SK-N-SH treated with all-trans-retinoic acid at 6 μM for 48 hours (cell line): ENCODE measurements around the gene ANAPC1.
A peak's percentile ranks its signal among the peaks of the same experiment; 100 is the strongest.
"Not testable (repeated sequence)": the region's sequence is repeated elsewhere in the genome, so short reads cannot be mapped to it uniquely, and the experiment has no call there.

Experiments
- ATAC-seq: fragments of 200-7000 bp; cut with Tn5 transposase; 3 replicates; pipeline ENCODE4 v1.9.1; 2020; ENCODE audit warnings: mild to moderate bottlenecking, moderate library complexity

The ANAPC1 gene

DNA sequence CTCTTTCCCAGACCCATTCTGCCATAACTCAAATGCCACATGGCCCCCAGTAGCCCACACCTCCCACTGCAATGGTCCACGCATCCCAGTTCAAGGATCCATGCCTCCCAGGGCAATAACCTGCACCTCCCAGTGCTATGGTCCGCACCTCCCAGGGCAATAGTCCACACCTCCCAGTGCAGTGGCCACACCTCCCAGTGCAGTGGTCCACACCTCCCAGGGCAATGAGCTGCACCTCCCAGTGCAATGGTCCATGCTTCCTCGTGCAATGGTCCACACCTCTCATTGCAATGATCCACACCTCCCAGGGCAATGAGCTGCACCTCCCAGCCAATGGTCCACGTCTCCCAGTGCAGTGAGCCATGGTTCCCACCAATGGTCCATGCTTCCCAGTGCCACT, 135.6 kb downstream of the ANAPC1 start:
- ATAC-seq, result not testable (repeated sequence)

DNA sequence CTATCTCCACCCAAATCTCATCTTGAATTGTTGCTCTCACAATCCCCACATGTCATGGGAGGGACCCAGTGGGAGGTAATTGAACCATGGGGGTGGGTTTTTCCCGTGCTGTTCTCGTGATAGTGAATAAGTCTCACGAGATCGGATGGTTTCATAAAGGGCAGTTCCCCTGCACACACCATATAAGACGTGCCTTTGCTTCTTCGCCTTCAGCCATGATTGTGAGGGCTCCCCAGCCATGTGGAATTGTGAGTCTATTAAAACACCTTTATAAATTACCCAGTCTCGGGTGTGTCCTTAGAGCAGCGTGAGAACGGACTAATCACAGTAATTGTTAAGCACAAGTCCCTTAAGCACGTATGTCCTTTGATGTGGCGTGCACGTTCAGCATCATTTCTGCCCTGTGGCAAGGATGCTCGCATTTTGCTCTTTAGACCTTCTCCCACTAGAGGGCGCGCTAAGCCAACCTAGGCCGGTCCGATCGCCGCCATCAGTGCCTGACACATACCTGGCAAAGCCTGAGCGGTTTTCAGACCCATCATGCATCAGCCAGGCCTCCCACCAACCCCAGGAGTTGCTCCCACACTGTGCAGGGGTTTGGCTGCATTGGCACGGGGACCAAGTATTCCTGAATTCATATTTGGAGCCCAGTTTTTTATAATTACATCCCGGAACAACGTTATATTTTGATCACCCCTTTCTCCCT, 136.4 kb downstream of the ANAPC1 start:
- peak; percentile 97 for ATAC-seq

DNA sequence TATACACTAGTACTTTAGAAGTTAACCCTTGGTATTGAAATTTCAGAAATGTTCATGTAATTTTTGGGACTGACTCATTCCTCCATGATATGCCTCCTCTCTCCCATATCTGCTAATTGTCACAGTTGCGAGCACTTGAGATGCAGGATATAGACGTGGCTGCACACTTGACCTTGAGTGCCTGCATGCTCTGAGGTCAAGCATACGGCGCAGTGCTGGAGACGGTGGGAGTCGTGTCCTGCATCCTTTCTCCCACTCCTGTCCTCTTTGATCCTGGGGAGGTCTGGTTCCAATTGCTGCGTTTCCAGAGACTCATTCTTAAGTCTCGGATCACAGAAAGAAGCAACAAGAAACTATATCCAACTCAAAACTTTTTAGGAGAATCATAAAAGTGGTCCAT, 139.2 kb downstream of the ANAPC1 start:
- not testable (repeated sequence) for ATAC-seq

DNA sequence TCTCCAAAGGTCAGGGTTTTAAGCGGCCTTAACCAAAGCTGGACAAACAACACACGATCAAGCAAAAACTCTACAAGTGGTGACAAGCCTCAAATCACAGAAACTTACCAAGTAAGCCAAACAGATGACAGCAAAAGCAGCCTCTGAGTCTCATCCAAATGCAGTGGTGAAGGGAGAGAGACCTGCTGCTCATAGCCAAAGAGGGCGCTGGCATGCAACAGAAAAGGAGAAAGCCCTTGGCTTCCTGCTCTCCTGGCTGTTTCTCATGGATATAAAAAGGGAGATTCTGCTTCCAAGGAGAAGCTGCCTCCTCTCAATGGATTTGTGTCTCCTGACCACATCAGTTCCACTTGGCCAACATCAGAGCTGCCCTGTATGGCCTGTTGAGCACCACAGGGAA, 142.5 kb downstream of the ANAPC1 start:
- ATAC-seq, result peak; percentile 47; the same call in 2 of the 3 replicates

DNA sequence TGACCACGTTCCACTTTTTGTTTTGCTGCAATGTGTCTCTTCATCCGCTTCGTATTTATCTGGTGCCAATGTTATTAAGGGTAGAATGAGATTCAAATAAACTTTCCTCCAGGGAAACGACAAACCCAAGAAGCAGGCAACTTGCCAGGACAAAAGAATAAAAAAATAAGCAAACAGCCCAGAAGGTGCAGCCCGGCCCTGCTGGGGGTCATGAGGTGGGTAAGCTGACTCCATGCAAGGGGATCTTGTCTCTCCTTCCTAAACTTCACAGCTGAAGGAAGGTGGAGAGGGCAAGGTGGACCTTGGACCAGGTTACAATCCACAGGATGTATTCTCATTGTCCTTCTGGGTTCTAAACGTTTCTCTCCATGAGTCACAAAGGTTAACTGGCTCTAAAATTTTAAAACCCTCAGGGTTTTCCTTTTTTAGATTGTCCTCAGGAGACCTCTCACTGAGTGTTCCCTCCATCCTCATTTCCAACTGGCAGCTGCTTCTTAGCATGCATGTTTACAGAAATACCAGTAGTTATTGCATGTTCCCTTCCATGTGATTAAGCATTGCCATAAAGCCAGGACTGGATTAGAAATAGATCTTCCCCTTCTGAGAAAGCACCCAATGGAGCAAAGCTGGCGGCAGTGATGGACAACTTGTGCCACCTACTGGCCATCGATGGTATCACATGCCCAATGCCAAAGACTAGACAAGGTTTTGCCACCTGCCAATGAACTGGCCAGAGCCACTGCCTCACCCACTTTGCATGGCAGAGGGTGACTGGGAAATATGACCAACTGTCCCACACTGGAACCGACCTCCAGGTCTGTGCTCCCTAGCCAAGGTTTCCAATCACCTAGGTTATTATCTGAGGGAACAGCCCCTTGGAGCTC, 147.9 kb downstream of the ANAPC1 start:
- peak; percentile 96 for ATAC-seq

DNA sequence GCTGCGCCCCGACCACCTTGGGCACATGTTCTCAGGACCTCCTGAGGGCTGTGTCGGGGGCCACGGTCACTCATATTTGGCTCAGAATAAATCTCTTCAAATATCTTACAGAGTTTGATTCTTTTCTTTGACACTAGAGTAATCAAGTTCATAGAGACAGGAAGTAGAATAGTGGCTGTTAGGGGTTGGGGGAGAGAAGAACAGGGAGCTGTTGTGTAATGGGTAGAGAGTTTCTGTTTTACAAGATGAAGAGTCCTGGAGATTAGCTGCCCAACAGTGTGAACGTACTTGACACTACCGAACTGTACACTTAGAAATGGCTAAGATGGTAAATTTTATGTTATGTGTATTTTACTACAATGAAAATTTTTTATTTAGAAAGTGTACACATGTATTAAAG, 148.6 kb downstream of the ANAPC1 start:
- not testable (repeated sequence) for ATAC-seq

DNA sequence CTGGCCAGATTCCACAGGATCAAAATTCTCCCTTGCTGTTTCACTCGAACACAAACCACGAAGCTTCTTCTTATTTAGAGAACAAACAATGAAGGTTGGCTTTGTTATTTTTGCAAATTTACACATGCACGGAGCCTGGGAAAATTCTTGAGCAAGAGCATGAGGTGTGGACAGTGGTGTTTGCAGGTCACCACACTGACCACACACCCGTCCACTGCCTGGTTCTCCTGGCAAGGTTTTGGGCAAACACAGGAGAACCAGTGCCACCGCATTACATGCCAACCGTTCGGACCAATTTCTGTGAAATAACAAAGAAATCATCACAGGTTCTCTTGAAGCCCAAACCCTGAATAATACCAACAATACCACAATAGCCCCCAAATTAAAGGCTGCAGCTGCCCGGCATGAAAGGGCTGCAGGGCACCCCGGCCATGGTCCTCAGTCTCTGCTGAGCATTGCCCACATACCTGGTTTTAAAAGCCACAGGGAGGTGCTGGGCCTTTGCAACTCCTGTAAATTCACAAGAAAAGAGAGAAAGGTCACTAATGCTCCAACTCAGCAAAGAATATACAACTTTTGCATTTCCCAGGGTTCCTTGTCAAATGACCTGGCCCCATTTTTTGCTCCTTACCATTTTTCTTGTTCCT, 154.1 kb downstream of the ANAPC1 start:
- not testable (repeated sequence) for ATAC-seq

DNA sequence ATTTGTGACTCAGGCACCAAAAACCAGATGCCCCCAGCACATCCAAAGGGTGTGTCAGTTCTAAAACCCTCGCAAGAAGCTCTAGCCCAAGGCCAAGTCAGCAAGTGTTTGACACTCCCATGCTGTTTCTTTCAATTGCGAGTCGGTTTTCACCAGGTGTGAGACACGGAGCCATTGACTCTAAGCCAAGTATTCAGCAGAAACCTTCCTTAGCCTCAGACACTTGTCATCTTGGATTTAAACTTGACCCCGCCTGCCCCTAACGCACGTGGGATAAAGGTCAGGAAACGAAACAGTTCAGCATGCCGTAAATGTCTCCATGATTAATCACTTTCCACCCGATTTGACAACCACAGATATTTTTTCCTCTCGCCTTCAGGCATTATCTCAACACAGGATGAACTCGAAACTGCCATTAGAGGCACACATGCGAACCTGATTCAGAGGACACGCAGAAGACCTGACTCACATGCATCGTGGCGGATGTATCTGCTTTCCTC, 156.3 kb downstream of the ANAPC1 start:
- not testable (repeated sequence) for ATAC-seq

DNA sequence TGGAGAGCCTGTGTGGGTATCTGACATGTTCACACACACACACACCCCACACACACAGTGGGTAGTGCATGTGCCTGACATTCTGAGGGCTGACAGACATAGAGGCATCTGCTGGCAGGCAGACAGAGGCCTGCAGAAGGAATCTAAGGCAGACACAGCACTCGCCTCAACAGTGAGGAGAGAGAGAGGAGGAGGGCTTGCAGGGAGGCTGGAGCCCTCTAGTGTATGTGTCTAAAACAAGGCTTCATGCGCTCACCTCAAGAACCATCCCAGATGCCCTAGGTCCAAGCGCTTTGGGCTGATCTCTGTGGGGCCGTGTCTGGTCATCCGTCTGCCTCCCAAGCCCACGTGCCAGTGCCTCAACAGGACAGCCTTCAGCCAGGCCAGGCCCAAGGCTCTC, 158.3 kb downstream of the ANAPC1 start:
- ATAC-seq, result peak; percentile 100

DNA sequence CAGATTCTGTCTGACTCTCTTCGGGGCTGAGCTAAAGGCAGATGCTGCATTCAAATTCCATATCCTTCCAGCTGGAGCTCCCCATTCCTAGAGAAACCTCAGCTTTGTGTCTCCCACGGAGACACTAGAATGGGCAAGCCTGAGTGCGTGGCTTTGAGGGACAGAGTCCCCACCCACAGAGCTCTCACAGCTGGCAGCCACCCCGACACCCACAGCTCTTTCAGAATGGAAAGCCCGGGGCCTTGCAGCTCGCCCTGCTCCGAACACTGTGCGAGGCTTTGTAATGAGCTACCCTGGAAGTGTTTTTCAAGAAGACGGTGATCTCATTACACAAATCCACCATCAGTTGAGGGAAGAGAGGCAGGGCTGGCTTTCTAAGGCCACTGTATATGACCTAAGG, 164.4 kb downstream of the ANAPC1 start:
- ATAC-seq, result not testable (repeated sequence)
